Suprapubic skin (tissue), 4 donors: ENCODE measurements around the gene MFAP3L.

Experiments
- EP300 ChIP-seq: sonication (generic); formaldehyde crosslinking; IDR thresholded peaks from one replicate; pipeline ENCODE4 v1.6.1; 2017; ENCODE audit warnings: antibody characterized with exemption
- POLR2AphosphoS5 ChIP-seq, 3 donors: sonication (generic); formaldehyde crosslinking; IDR thresholded peaks; one replicate each; pipeline ENCODE4 v1.6.1; 2017; ENCODE audit warnings: antibody characterized with exemption in 3 of 3
- TF ChIP-seq, protein P1 (sequence below), 2 donors: fragments of 200-600 bp in 1 of 2; fragments of 450-650 bp in 1 of 2; sonication (generic) in 1 of 2; IDR thresholded peaks; one replicate each; pipeline ENCODE4 v1.5.1; 2016 to 2019; ENCODE audit warnings: antibody characterized with exemption in 2 of 2, mild to moderate bottlenecking in 1 of 2, moderate library complexity in 1 of 2

GRCh38 chr4:169940460-169940859 lies 85.7 kb downstream of the MFAP3L start:
- TF ChIP-seq, protein P1, sequence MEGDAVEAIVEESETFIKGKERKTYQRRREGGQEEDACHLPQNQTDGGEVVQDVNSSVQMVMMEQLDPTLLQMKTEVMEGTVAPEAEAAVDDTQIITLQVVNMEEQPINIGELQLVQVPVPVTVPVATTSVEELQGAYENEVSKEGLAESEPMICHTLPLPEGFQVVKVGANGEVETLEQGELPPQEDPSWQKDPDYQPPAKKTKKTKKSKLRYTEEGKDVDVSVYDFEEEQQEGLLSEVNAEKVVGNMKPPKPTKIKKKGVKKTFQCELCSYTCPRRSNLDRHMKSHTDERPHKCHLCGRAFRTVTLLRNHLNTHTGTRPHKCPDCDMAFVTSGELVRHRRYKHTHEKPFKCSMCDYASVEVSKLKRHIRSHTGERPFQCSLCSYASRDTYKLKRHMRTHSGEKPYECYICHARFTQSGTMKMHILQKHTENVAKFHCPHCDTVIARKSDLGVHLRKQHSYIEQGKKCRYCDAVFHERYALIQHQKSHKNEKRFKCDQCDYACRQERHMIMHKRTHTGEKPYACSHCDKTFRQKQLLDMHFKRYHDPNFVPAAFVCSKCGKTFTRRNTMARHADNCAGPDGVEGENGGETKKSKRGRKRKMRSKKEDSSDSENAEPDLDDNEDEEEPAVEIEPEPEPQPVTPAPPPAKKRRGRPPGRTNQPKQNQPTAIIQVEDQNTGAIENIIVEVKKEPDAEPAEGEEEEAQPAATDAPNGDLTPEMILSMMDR (IDR thresholded peaks at IDR 0.05), result no peak
- TF ChIP-seq EP300 (no peak), POLR2AphosphoS5 (IDR thresholded peaks at IDR 0.05) (no peak)
